Activated naive CD4-positive, alpha-beta T cell treated with anti-CD3 and anti-CD28 coated beads, Interleukin-2, amount 50 U/mL, for 16 hours (primary cell): Measurements from ENCODE around the gene IFIH1.

Experiments
- DNase-seq: peaks from one replicate; pipeline ENCODE4 v3.0.0-alpha.2; 2020

Gene IFIH1

DNA sequence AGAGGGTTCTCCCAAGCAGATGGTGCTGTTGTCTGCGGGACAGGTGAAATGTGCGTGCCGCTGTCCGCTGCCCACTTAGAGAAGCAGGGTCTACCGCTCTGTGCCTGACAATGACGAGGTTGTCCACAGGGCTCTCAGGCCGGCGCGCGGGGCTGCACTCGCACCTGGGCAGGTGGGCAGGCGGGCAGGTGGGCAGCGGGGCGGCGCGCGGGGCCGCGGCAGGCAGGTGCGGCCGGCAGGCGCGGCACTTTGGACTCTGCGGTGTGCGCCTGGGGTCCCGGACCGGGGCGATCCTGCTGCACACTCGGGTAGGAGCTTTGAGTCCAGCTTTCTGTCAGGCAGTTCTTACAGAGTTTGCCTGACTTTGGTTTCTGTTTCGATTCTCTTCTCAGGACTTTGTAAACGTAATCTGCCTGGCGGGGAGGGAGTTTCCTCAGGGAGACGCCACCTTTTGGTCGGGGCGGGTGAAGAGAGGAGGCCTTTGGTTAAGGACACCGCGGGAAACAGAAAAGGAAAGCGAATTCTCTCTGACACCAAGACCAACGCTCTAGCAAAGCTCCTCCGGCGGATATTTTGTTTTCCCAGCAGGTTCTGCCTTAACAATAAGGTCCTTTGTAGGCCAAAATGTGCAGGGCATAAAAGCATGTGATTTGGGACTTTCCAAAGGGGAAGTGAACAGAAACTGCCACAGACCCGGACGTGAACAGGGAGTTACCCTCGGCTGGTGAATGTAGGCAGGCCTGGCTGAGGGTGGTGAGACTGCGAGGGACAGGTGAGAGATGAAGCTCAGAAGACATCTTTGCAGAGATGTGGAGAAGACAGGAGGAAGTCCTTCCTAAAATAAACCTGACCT is at the start of gene IFIH1:
Gene IFIH1, minus strand, starts transcription at position 357 of the 853 bp plus-strand sequence. CDS start 377 bp downstream, outside the sequence.
- DNase-seq = peak; percentile 71

DNA sequence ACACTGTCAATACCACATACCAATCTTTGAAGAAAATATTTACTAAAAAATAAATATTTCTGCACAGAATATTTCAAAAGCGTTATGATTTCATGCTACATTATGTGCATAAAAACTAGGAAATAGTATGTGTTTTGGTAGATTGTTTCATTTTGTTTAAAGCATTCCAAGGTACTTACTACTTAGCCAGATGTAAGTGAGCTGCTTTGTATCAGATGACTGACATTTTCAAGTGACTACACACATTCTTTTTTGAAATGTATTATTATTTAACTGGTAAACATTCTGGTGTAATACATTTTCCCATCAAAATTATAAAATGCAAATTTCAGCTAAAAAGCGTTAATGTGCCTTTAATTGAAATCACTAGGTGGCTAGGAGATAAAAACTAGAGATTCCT is 46.9 kb upstream of the IFIH1 start:
- no peak for DNase-seq

DNA sequence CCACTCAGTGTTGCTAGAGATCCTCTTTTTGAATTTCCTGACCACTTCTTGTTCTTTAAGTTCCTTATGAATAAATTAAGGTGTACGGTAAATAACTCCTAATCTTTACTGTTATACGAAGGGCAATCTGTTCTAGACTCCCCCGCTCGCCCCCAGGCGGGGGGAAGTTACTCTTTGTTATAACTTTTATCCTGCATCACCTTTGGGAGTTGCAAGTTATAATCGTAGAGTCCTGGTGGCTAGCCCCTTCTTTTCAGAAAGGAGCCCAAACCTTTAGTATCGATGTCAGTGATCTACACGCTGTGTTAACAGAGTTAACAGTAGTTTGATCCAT is 26.1 kb upstream of the IFIH1 start:
- no peak for DNase-seq

DNA sequence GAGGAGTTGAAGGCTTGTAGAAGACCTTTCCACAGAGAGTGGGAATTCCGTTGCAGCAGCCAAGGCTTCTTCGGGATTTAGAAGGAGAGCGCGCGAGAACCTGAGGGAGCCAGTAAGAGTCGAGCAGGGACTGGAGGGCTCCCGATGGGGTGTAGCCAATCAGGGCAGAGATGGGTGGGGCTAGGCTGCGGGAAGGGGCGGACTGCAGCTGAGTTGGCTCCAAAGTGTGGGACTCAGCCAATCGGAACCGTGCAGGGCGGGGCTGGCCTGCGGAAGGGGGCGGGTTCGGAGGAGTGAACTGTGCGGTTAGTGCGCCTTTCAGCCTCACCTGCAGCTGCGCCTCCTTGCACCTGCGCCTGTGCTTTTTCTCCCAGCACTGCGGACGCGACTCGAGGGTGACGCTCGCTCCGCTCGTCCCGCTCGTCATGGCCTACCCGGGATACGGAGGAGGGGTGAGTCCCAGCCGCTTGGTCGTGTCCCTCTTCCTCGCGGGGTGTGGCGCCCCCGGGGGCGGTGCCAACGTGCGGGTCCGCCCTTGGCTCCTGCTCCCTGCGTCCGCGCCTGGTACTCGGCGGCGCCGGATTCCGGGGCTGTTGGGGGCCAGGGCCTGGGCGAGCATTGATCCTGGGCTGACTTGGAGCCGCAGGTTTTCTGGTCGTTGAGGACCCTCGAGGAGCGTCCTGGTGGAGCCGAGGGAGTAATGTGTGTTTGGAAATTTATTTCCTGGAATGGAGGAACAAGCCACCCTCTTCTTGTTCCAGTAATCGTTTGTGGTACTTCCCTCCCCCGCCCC is 25.5 kb upstream of the IFIH1 start, which contains the start of gene GCA:
Gene GCA, plus strand, starts transcription at position 309 of the 793 bp plus-strand sequence. Its CDS starts 117 bp downstream, at position 426.
- DNase-seq = peak; percentile 100

DNA sequence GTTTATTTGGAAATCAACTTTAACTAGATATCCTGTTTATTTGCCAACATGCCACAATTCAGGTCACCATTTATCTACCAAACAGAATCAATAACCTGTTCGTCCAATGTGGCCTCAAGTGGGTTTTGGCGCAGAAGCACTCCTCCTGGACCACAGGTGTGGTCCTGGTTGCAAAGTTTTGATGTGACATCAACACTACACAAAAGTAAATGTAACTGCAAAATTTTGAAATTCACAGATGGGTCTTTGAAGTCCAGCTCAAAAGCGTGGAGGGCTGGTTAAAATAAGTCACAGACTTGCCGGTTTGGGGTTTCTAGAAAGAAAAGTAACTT is 25.0 kb upstream of the IFIH1 start:
- no peak for DNase-seq

DNA sequence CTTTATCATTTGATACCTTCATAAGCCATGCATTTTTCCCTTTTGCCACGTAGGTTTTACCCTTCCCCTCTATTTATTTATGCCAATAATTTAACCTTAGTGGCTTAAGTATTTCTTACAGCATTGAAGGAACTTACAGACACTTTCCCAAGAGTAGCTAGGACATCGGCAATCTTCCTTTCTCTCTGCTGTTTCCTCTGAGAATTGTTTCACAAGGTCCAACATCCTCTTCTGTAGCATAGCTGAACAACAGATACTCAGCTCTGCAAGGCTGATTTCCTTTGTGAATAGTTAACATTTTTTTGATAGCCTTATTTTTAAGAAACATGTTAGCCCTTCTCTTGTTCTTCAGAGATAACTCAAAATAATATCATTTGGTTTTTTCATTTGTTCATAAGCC is 24.4 kb upstream of the IFIH1 start:
- no peak for DNase-seq

DNA sequence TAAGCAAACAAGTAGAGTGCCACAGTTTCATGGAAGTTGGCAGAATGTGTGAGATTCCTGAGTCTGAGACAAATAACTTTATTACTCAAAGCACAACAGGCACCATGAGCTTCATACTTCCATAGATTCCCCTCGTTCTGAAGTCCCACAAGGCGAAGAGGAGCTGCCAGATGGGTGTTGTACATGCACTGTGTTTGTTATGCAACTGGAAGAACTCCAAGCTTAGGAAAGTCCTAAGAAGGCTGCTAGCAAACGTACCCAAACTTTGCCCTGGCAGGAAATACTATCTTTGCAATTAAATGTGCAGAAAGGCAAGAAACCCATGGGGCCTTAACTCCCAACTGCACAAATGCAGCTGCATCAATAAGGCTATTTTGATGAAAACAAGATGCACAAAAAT is 23.8 kb upstream of the IFIH1 start:
- DNase-seq = no peak

DNA sequence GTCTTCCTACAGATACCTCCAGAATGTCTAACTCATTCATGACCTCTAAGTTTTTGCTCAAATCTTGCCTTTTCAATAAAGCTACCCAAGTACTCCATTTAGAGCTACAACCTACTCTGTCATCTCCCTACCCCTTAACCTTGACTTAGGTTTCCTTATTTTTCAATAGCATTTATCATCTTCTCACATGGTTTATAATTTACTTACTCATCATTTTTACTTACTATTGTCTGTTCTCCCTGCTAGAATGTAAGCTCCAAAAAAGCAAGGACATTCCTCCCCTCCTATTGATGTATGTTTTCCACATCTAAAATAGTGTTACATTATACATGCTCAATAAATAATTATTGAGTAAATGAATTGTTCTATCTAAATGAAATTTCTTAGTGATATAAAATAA is 22.3 kb upstream of the IFIH1 start:
- DNase-seq = no peak

DNA sequence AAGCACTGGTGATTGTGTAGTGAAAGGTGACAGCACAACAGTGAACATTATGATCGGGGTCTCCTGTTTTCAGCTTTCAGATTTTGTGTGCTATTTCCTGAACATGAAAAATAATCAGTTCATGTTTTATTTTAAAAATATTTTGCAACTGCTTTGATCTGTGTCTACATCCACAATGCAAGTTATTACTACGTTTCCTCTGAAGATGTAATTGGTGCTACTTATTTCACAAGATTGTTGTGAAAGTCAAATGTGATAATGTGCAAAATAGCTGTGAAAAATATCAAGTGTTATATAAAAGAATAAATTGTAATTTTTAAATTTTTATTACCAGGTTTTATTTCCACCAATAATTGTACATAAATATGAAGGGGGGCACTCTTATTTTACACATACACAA is 19.4 kb upstream of the IFIH1 start:
- no peak for DNase-seq

DNA sequence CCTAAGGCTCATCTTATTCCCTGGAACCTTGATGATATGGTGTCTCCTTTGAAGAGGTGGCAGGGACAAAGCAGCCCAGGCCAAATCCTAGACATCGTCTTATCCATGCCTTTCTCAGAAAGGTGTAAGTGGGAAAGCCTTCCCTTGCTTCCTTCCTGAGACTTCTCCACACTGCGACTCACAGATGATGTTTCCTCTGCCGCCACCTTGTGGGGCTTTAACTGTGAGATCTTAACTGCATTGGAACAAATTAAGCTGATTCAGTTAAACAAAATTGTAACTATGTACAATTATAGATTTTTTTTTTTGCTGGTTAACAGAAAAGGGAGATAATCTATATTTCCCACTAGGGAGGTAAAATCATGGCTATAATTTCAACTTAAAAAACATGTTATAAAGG is 15.5 kb upstream of the IFIH1 start:
- DNase-seq = peak; percentile 15

DNA sequence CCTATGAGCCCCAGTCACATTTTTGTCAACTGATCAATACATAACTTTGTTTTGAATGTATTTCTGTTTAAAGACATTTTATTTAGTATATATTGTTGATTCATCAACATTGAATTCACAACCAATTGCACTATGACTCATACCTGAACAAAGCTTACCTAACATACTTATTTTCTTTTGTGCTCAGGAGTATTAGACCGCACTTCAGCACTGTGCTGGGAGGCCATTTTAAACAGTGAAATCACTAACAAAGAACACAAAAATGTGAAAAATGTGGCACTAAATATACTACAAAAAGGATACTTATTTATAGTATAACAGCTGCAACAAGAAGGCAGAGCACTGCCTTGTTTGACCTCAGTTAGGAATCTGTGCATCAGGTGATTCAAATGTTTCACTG is 12.4 kb upstream of the IFIH1 start:
- DNase-seq = no peak

DNA sequence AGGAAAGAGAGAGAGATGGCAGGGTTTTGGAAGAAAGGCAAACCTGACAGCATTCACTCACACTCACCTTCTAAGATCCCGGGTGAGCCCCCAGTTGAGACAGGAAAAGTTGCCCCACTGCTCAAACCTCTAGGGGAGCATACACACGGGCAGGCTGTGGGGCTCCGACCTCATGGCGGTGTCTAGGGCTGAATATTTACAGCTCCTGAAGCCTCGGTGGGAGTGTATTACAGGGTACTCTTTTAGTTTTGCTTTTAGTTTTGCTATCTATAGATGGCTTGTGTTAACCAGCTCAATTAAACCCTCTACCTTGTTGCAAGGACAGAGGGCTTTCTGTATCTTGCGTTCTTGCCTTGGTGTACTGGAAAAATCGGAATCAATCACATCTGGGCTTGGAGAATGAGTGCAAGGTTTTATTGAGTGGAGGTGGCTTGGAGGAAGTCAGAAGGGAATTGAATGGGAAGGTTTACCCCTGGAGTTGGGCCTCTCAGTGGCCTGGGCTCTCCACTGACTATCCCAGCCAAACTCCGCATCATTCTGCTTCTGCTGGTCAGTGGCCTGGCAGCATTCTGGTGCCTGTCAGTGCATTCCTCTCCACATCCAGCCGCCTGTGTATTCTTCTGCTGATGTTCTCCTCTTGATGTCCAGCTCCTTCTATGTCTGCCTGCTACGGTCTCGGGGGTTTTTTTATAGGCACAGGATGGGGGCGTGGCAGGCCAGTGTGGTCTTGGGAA is 10.1 kb upstream of the IFIH1 start:
- no peak for DNase-seq

DNA sequence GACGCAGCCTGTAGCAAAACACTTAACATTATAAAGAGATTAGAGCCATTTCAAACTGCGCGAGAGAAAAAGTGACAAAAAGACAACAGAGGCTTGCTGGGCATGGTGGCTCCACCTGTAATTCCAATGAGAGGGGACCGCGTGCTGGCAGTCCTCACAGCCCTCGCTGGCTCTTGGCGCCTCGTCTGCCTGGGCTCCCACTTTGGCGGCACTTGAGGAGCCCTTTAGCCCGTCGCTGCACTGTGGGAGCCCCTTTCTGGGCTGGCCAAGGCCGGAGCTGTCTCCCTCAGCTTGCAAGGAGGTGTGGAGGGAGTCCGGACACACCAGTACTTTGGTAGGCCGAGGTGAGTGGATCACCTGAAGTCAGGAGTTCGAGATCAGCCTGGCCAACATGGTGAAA is 9.3 kb upstream of the IFIH1 start:
- no peak for DNase-seq

DNA sequence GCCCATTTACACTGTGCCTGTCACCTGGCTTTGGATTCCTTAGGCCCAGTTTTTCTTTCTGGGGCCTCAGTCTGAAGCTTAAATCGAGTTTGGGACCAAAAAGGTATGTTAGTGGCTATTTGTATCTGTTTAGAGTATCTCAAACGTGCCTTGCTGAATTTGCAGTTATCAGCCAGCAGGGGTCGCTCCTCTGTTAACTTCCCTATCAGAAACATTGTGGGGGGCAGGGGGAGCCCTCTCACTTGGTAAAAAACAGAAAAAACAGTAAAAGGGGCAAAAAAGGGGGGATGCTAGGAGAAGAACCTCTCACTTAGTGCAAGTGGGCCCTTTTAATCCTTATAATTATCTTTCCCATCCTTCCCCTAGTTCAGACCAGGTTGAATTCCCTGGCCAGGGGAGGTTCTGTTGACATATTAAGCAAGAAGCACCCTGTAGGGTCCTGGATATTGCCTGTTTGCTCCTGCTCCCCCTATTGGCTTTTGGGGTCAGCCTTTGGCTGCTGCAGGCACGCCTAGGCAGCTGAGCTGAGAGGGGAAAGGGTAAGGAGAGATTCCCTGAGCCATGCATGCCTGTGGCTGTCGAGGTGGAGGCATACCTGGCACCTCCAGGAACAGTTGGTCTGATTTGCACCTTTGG is 8.8 kb upstream of the IFIH1 start:
- peak; percentile 17 for DNase-seq

DNA sequence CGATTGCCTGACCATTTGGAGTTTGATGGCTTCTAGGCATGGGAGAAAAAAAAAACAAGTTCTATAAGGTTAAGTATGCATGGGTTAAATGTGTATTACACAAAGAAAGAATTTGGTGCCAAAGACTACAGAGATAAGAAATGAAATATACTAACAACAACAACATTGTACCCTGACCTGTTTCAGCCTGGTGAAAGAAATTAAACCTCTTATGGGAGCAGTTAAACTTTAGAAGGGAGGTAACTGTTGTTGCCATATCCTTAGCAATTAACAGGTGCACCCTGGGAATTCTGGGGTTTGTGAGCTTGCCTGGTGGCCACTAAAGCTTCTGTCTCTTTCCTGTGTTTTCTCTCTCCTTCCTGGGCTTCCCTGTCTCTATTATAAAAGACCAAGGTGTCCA is 6.5 kb upstream of the IFIH1 start:
- no peak for DNase-seq

DNA sequence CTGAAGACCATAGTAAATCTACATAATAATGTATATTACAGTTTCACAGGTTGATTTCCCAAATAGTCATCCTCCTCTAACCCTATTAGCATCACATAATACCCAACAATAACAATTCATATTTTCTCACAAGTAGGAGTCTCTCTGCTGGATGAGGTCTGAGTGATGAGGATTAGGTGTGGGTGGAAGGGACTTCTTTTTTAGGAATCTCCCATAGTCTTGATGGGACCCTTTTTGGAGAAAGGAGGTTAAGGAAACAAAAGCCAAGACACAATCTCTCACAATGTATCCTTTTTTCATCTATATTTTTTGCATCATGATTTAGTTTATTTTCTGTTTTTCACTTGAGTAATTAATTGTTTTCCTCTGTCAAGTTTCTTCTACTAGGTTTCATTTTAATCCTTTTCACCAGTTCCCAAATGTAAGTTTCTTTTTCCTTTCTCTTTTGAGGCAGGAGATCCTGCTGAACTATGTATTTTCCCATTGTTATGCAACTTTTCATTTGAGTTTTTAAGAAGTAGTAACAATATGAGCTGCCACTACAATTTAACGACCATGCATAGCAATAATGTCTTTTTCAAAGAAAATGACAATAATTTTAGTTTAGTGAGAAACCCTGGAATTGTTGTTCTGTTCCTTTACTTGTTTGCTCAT is 2.5 kb upstream of the IFIH1 start:
- DNase-seq = no peak

DNA sequence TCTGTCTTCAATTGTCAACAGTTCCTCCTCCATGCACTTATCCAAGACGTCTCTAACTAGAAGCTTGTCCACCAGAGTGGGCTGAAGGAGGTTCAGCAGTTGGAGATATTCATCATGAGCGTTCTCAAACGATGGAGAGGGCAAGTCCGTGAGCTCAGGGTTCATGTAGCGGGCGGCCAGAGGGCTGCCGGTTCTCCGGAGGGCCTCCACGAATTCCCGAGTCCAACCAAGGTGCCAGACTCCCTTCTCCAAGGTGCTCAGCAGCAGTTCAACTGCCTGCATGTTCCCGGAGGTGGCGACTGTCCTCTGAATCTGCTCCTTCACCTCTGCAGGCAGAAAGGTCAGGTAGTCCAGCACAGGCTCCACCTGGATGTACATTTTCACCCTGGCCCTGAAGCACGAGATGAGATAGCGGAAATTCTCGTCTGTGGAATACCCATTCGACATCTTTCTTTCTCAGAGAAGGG is 590 bp downstream of the IFIH1 start:
- peak; percentile 19 for DNase-seq

DNA sequence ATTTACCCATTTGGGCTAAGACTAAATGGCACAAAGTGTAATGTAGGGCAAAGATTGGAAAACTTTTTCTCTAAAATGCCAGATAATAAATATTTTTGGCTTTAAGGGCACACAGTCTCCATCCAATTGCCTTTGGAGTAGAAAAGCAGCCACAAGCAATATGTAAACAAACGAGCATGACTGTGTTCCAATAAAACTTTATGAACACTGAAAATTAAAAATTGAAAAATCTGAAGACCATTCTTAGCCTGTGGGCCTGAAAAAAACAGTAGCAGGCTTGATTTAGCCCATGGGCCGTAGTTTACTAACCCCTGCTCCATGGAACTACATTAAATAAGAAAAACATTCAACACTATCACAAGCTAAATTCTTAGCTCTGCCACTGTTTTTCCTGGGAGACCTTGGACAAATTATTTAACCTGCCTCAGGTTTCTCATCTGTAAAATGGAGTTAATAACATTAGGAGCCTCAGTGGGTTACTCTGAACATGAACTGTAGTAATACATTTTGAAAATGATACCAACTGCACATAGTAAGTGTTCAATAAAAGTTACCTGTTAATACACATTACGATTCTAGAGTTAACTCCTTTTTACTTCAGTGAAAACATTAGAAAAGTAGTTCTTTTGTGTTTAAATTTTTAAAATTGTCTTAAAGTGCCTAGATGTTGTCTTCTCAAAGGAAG is 1.3 kb downstream of the IFIH1 start:
- no peak for DNase-seq

DNA sequence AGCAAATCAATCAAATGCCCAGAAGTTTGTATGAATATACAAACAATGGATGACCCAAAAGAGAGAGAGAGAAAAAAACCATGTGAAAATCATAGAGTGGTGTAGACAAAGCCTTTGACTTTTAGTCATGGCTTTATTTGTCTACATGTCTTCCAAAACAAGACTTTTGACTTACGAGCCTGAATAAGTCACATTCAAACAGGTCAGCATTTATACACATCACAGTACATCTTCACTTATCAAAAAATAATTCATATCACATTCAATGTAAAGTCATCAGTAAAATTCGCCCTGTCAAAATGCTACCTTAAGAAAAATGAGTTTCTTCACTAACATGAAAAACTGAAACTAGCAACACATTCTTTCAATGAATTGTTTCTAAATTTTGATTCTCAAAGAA is 1.9 kb downstream of the IFIH1 start:
- DNase-seq = no peak

DNA sequence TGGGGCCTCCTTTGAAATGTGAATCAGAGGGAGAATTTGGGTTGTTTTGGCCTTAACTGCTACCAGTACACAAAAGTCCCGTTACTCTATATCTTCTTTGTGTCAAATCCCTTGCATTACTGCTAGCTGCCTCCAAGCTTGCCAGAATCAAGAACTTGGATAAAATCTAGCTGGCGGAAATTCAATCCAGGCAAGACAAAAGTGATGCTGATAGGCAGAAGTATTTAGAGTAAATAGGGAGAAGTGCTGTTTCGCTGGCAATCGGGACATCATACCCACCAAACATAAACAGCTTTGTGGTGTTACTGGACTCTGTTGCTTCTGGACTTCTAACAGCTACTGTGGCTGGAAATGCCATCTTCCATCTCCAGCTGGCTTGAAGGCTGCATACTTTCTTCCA is 2.5 kb downstream of the IFIH1 start:
- DNase-seq = no peak

DNA sequence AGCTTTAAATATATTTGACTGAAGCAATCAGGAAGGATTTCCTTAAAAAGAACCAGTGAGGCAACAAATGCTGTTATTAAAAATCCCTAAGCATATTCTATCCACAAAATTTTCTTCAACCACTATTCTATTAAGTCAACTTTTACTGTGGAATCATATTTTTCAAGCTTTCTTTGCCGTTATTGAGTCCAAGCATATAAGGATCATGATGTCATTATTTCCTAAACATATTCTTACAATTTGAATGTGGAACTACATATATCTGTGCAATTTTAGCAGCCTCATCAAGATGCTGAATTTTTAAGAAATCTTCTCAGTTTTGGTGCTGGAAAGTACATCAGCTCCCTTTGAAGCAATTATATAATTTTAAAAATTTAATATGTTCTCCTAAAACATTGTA is 5.6 kb downstream of the IFIH1 start:
- no peak for DNase-seq
